ENCODE measurements around the gene KANSL3.

KANSL3 gene

GRCh38 chr2:96546797-96547196 is 91.3 kb downstream of the KANSL3 start:
- H3K27ac ChIP-seq (ENCODE audit: low read length) = no peak overlapping the region
- H3K27me3 ChIP-seq (ENCODE audit: control insufficient read depth, insufficient read depth, low read length) = no peaks in the 10 kb centered on the region
- peaks cover 7% of the 10 kb centered on the region for H3K4me1 ChIP-seq (ENCODE audit: control insufficient read depth, low read depth, low read length)
- H3K4me3 ChIP-seq (ENCODE audit: low read length) = no peak overlapping the region
- no peak overlapping the region for H3K9ac ChIP-seq (ENCODE audit: low read length)
- H3K9me3 ChIP-seq (ENCODE audit: control insufficient read depth, low read depth, low read length) = no peaks in the 10 kb centered on the region
- H3K36me3 ChIP-seq (ENCODE audit: control insufficient read depth, low read depth, low read length) = no peaks in the 10 kb centered on the region

- H3K36me3 ChIP-seq (ENCODE audit: control insufficient read depth, low read depth, low read length) = no peaks in the 10 kb centered on the region
- no peak overlapping the region for H3K9ac ChIP-seq (ENCODE audit: low read length)
- no peak overlapping the region for H3K4me3 ChIP-seq (ENCODE audit: low read length)
- no peak overlapping the region for H3K27ac ChIP-seq (ENCODE audit: low read length)
- no peaks in the 10 kb centered on the region for H3K9me3 ChIP-seq (ENCODE audit: control insufficient read depth, low read depth, low read length)
- H3K4me1 ChIP-seq (ENCODE audit: control insufficient read depth, low read depth, low read length) = peaks cover 7% of the 10 kb centered on the region
- H3K27me3 ChIP-seq (ENCODE audit: control insufficient read depth, insufficient read depth, low read length) = no peaks in the 10 kb centered on the region
Measured at GRCh38 chr2:96546321-96546720, 91.8 kb downstream of the KANSL3 start.

Data from iPS-18a (cell line).